B cell (primary cell): Measurements from ENCODE around the gene USP53. TPM values are rescaled to one million over a fixed set of nuclear protein-coding genes. Genes with fewer than 3 reads are reported as not detected.

ENCODE experiments used
- ATAC-seq: fragments of 200-7000 bp; cut with Tn5 transposase; one replicate; pipeline ENCODE4 v1.10.0; 2021; ENCODE audit warnings: low read depth, mild to moderate bottlenecking, moderate number of reproducible peaks, moderate library complexity
- CTCF ChIA-PET: fragments of 350-600 bp; sonication (Branson Sonifier 250); formaldehyde crosslinking; loops from one replicate; lab custom pipeline; 2021; ENCODE audit warnings: antibody characterized with exemption, inconsistent platforms; lab: Charles Lee
- POLR2A ChIA-PET: fragments of 350-600 bp; sonication (Branson Sonifier 250); formaldehyde crosslinking; loops from one replicate; lab custom pipeline; 2021; ENCODE audit warnings: antibody characterized with exemption; lab: Charles Lee
- DNase-seq: peaks from one replicate; pipeline ENCODE4 v3.0.0; 2013
- H2AFZ ChIP-seq: 2 replicates; pipeline ENCODE4 v1.6.1; 2012; ENCODE audit warnings: mild to moderate bottlenecking, low read depth, low read length; ENCODE audit not compliant: insufficient read depth, poor library complexity, severe bottlenecking
- H3K27ac ChIP-seq, 2 donors: 1 replicate in 1 of 2; 2 replicates in 1 of 2; pipeline ENCODE4 v1.5.1; 2012 to 2013; ENCODE audit warnings: low read length in 2 of 2, mild to moderate bottlenecking in 2 of 2, moderate library complexity in 1 of 2
- H3K27me3 ChIP-seq, 4 experiments: fragments of 200-600 bp in 1 of 4; sonication (generic) in 1 of 4; replicated peaks in 1 of 4; 1 replicate in 2 of 4; 2 replicates in 2 of 4; pipeline versions ENCODE4 v1.6.1 to v1.7.0; 2013 to 2016; ENCODE audit warnings: low read length in 3 of 4, mild to moderate bottlenecking in 2 of 4, mixed read lengths in 1 of 4, moderate library complexity in 1 of 4; ENCODE audit not compliant: insufficient read depth in 4 of 4, control insufficient read depth in 3 of 4; ENCODE audit errors: control extremely low read depth in 1 of 4
- H3K36me3 ChIP-seq, 2 experiments: replicated peaks in 1 of 2; 1 replicate in 1 of 2; 2 replicates in 1 of 2; pipeline versions ENCODE4 v1.6.1 to v1.7.1; 2013; ENCODE audit warnings: low read length in 1 of 2; ENCODE audit not compliant: insufficient read depth in 2 of 2, control insufficient read depth in 1 of 2; ENCODE audit errors: control extremely low read depth in 1 of 2, extremely low read depth in 1 of 2
- H3K4me1 ChIP-seq, 2 donors: fragments of 200-600 bp in 1 of 2; sonication (generic) in 1 of 2; 1 replicate in 1 of 2; 2 replicates in 1 of 2; pipeline versions ENCODE4 v1.5.1 to v1.6.1; 2013 to 2017; ENCODE audit warnings: low read length in 2 of 2; ENCODE audit not compliant: control insufficient read depth in 2 of 2, insufficient read depth in 2 of 2
- H3K4me2 ChIP-seq: replicated peaks from 2 replicates; pipeline ENCODE3; 2012; ENCODE audit warnings: mild to moderate bottlenecking, low read depth, low read length; ENCODE audit not compliant: poor library complexity, severe bottlenecking
- H3K4me3 ChIP-seq, 5 experiments: fragments of 200-600 bp in 1 of 5; sonication (generic) in 1 of 5; 1 replicate in 3 of 5; 2 replicates in 2 of 5; pipeline versions ENCODE4 v1.5.1 to v1.7.0; 2011 to 2016; ENCODE audit warnings: low read length in 4 of 5, mild to moderate bottlenecking in 4 of 5, low read depth in 2 of 5, control low read depth in 1 of 5, moderate library complexity in 1 of 5; ENCODE audit not compliant: insufficient read depth in 1 of 5; ENCODE audit errors: control extremely low read depth in 1 of 5, extremely low read depth in 1 of 5
- H3K79me2 ChIP-seq: fragments of 200-600 bp; sonication (generic); one replicate; pipeline ENCODE4 v1.6.0; 2016; ENCODE audit warnings: low read length; ENCODE audit not compliant: control insufficient read depth, insufficient read depth
- H3K9ac ChIP-seq: fragments of 200-600 bp; sonication (generic); 2 replicates; pipeline ENCODE4 v1.6.1; 2017; ENCODE audit warnings: mild to moderate bottlenecking, low read length, moderate library complexity
- H3K9me3 ChIP-seq, 3 donors: one replicate each; pipeline versions ENCODE4 v1.6.1 to v1.7.1; 2013; ENCODE audit warnings: low read length in 2 of 3; ENCODE audit not compliant: control insufficient read depth in 2 of 3, insufficient read depth in 1 of 3; ENCODE audit errors: control extremely low read depth in 1 of 3
- H4K20me1 ChIP-seq: 2 replicates; pipeline ENCODE4 v1.6.0; 2012; ENCODE audit warnings: mild to moderate bottlenecking, low read length; ENCODE audit not compliant: insufficient read depth, control insufficient read depth, poor library complexity, severe bottlenecking
- H3K27ac Mint-ChIP-seq: one replicate; pipeline ENCODE4 v1.8.0; 2021; ENCODE audit warnings: mixed read lengths
- H3K27me3 Mint-ChIP-seq: one replicate; pipeline ENCODE4 v1.8.0; 2021; ENCODE audit warnings: mixed read lengths
- H3K4me1 Mint-ChIP-seq: one replicate; pipeline ENCODE4 v1.8.0; 2021; ENCODE audit warnings: mixed read lengths
- H3K4me3 Mint-ChIP-seq: one replicate; pipeline ENCODE4 v1.8.0; 2021; ENCODE audit warnings: mixed read lengths
- H3K9me3 Mint-ChIP-seq: one replicate; pipeline ENCODE4 v1.8.0; 2022; ENCODE audit warnings: mixed read lengths; ENCODE audit not compliant: insufficient read depth
- CTCF ChIP-seq: fragments of 200-600 bp; IDR thresholded peaks from one replicate; pipeline ENCODE4 v1.8.0; 2022; ENCODE audit warnings: antibody characterized with exemption, mild to moderate bottlenecking
- EZH2 ChIP-seq: IDR thresholded peaks from 2 replicates; pipeline ENCODE4 v1.6.1; 2012; ENCODE audit warnings: borderline replicate concordance, low read depth, mild to moderate bottlenecking, moderate library complexity, low read length; ENCODE audit not compliant: insufficient read depth, poor library complexity, severe bottlenecking
- WGBS: methylation state at CpG from one replicate; pipeline ENCODE4 v1.1.5; 2013; ENCODE audit warnings: missing lambda C conversion rate; ENCODE audit not compliant: insufficient coverage; 5-methylcytosine and 5-hydroxymethylcytosine counted together
- intact Hi-C: fragments of 100-400 bp; cut with micrococcal nuclease; formaldehyde crosslinking; loops from one replicate; pipeline ENCODE4 v1.10.0; 2022
- polyA plus RNA-seq: library from polyadenylated mRNA; depleted of rRNA; stranded (reverse); fragments of >200 nt; gene quantifications from 2 replicates; pipeline ENCODE4 v1.2.3, GENCODE V29; 2012
- total RNA-seq, 2 donors: library from RNA; stranded (reverse); fragments of 120-200 nt in 1 of 2; gene quantifications; 1 replicate in 1 of 2; 2 replicates in 1 of 2; pipeline versions ENCODE4 v1.2.3 to v1.2.4, GENCODE V29; 2013 to 2022

Gene USP53
- total and polyA plus RNA-seq, 2 donors (not counting 1 experiment from before 2014, with no cell fraction given): 12.9 to 45.0 TPM

GRCh38 chr4:119228406-119228805 lies 15.9 kb downstream of the USP53 start:
- intact Hi-C loops: no loop called here
- Histone ChIP-seq H3K4me2 (no peak overlapping the region), H2AFZ (no peak overlapping the region), H3K36me3 (no peaks in the 10 kb centered on the region), H3K79me2 (no peaks in the 10 kb centered on the region), H3K27me3 (no peaks in the 10 kb centered on the region), H3K4me3 (no peak overlapping the region), H3K9me3 (no peaks in the 10 kb centered on the region), H3K9ac (no peak overlapping the region), H3K4me1 (peaks cover 0 to 1% of the 10 kb centered on the region in 2 donors), H4K20me1 (no peaks in the 10 kb centered on the region), H3K27ac (no peak overlapping the region)
- Mint-ChIP-seq H3K27me3 (no peaks in the 10 kb centered on the region), H3K4me1 (peaks cover 20% of the 10 kb centered on the region), H3K4me3 (no peak overlapping the region), H3K9me3 (no peaks in the 10 kb centered on the region), H3K27ac (peak overlapping the region; percentile 16)
- ATAC-seq (no peak), DNase-seq (no peak)
- ChIA-PET CTCF (no interaction called here), POLR2A (no interaction called here)
- TF ChIP-seq CTCF: no peak
- TF ChIP-seq EZH2: no peak
- WGBS: no CpG with 5 or more reads among the region's 3 CpGs

GRCh38 chr4:119229908-119230687 lies 17.6 kb downstream of the USP53 start:
- CTCF ChIA-PET: no interaction called here
- DNase-seq: no peak
- Histone ChIP-seq H3K9ac (no peak overlapping the region), H3K27me3 (no peaks in the 10 kb centered on the region), H3K4me2 (no peak overlapping the region), H3K9me3 (no peaks in the 10 kb centered on the region), H3K4me1 (peaks cover 6 to 8% of the 10 kb centered on the region in 2 donors), H3K79me2 (no peaks in the 10 kb centered on the region), H2AFZ (no peak overlapping the region), H3K27ac (no peak overlapping the region), H3K36me3 (no peaks in the 10 kb centered on the region), H3K4me3 (no peak overlapping the region), H4K20me1 (no peaks in the 10 kb centered on the region)
- intact Hi-C loops: loop anchor here (5.0 kb wide), 1 partner anchor 37 kb away; no protein-coding TSS in a partner anchor
- WGBS: no CpG with 5 or more reads among the region's 4 CpGs
- H3K4me3 Mint-ChIP-seq: no peak overlapping the region
- POLR2A ChIA-PET: no interaction called here
- ATAC-seq: no peak
- no peaks in the 10 kb centered on the region for H3K9me3 Mint-ChIP-seq
- H3K27ac Mint-ChIP-seq: no peak overlapping the region
- TF ChIP-seq CTCF (no peak), EZH2 (no peak)
- peaks cover 29% of the 10 kb centered on the region for H3K4me1 Mint-ChIP-seq
- no peaks in the 10 kb centered on the region for H3K27me3 Mint-ChIP-seq
